ENCODE data around the gene SEMA3E. TPM values are rescaled to one million over a fixed set of nuclear protein-coding genes. Genes with fewer than 3 reads are reported as not detected.

SEMA3E gene
- total and polyA plus RNA-seq, 10 of the 15 experiments (the other 5 are each of a cell fraction or from before 2014, with no cell fraction given), result 0.08 to 2.0 (median 0.82) TPM

- ChIA-PET CTCF (interaction anchor here (0.6 to 1.6 kb wide), 2 partner anchors 22 to 255 kb away, joined by 3 to 4 read pairs; no protein-coding TSS in a partner anchor), SMC1A (ENCODE audit: uncharacterized antibody, unreplicated experiment) (no interaction called here), RAD21 (ENCODE audit: unreplicated experiment) (no interaction called here), POLR2A (no interaction called here)
- TF ChIP-seq IKZF1 (conservative IDR thresholded peaks at IDR 0.05), result no peak
- TF ChIP-seq CHD2 (IDR thresholded peaks at IDR 0.05; ENCODE audit: borderline replicate concordance, low read depth, low read length), result no peak
- TF ChIP-seq WRNIP1 (IDR thresholded peaks at IDR 0.05; ENCODE audit: borderline replicate concordance, low read depth, low read length), result no peak
- TF ChIP-seq ZBTB11 (CRISPR knock-in tag; IDR thresholded peaks at IDR 0.05), result no peak
- TF ChIP-seq SP1 (IDR thresholded peaks at IDR 0.05; ENCODE audit: low read depth, low read length), result no peak
- TF ChIP-seq ZNF217 (IDR thresholded peaks at IDR 0.05), result no peak
- no peak for TF ChIP-seq POU2F2 (IDR thresholded peaks at IDR 0.05; ENCODE audit: borderline replicate concordance, low read depth, low read length)
- TF ChIP-seq EP300 (IDR thresholded peaks at IDR 0.05; ENCODE audit: borderline replicate concordance in 1 of 2, control insufficient read depth in 1 of 2, low read depth in 2 of 2, low read length in 2 of 2), result no peak
- TF ChIP-seq JUND (IDR thresholded peaks at IDR 0.05; ENCODE audit: low read depth, low read length), result no peak
- no peak for TF ChIP-seq TBL1XR1 (IDR thresholded peaks at IDR 0.05; ENCODE audit: low read depth, low read length)
- no peak for TF ChIP-seq ETV6 (conservative IDR thresholded peaks at IDR 0.05 in 1 of 2, IDR thresholded peaks at IDR 0.05 in 1 of 2; ENCODE audit: borderline replicate concordance in 1 of 2, low read depth in 1 of 2)
- no peak for TF ChIP-seq STAT3 (IDR thresholded peaks at IDR 0.05; ENCODE audit: low read depth, low read length)
- TF ChIP-seq RAD21 (IDR thresholded peaks at IDR 0.05; ENCODE audit: insufficient read depth, low read depth, low read length), result no peak
- TF ChIP-seq NFXL1 (IDR thresholded peaks at IDR 0.05; ENCODE audit: borderline replicate concordance), result no peak
- TF ChIP-seq PML (IDR thresholded peaks at IDR 0.05; ENCODE audit: low read length), result no peak
- TF ChIP-seq BCL11A (IDR thresholded peaks at IDR 0.05; ENCODE audit: low read depth, low read length), result no peak
- TF ChIP-seq MTA2 (IDR thresholded peaks at IDR 0.05; ENCODE audit: low read depth), result no peak
- TF ChIP-seq ASH2L (IDR thresholded peaks at IDR 0.05; ENCODE audit: borderline replicate concordance, low read depth), result no peak
- no peak for TF ChIP-seq RELB (IDR thresholded peaks at IDR 0.05; ENCODE audit: low read depth)
- H3K36me3 ChIP-seq (ENCODE audit: control insufficient read depth in 2 of 2, insufficient read depth in 2 of 2, low read length in 1 of 2), result no peaks in the 10 kb centered on the region
- H4K20me1 ChIP-seq (ENCODE audit: control insufficient read depth, insufficient read depth), result no peaks in the 10 kb centered on the region
- no peak overlapping the region for H2AFZ ChIP-seq (ENCODE audit: control insufficient read depth, low read depth, low read length)
- H3K4me1 ChIP-seq (ENCODE audit: control insufficient read depth, insufficient read depth, low read length), result no peaks in the 10 kb centered on the region
- no peak overlapping the region for H3K9ac ChIP-seq (ENCODE audit: control insufficient read depth, insufficient read depth, low read length)
- DNase-seq (ENCODE audit: low read depth, low spot score) (no peak), ATAC-seq (peak; percentile 72), FAIRE-seq (no peak)
- no peak overlapping the region for H3K4me3 ChIP-seq
- H3K27me3 ChIP-seq (replicated peaks in 1 of 2; ENCODE audit: control insufficient read depth in 2 of 2, insufficient read depth in 2 of 2, low read length in 1 of 2), result no peaks in the 10 kb centered on the region
- 1% methylated on average over 4 of the region's 4 CpGs for WGBS (ENCODE audit: insufficient coverage, insufficient replicate concordance, low lambda C conversion rate, missing lambda C conversion rate)
- in situ Hi-C loops (cut with MboI), result no loop called here
- H3K4me2 ChIP-seq (ENCODE audit: control insufficient read depth, insufficient read depth), result no peak overlapping the region
- H3K79me2 ChIP-seq (ENCODE audit: control insufficient read depth, insufficient read depth, low read length), result no peaks in the 10 kb centered on the region
- BruUV-seq (replicated peaks), result no TSS peak
- no peak overlapping the region for H3K27ac ChIP-seq (ENCODE audit: control insufficient read depth, insufficient read depth)
- intact Hi-C loops (cut with micrococcal nuclease; ENCODE audit: unreplicated experiment), result no loop called here
- H3K9me3 ChIP-seq (replicated peaks; ENCODE audit: control insufficient read depth, insufficient read depth, low read length), result no peaks in the 10 kb centered on the region
These were observed 32.4 kb upstream of the SEMA3E start for GRCh38 chr7:83681200-83681778.

All from GM12878 (cell line).